Heart left ventricle (tissue), 16 donors: Measurements from ENCODE around the gene PLRG1. TPM values are rescaled to one million over a fixed set of nuclear protein-coding genes. Genes with fewer than 3 reads are reported as not detected.

Experiments
- ATAC-seq, 4 donors: fragments of 200-7000 bp; cut with Tn5 transposase; one replicate each; pipeline ENCODE4 v1.9.1; 2020 to 2022; ENCODE audit warnings: moderate library complexity in 4 of 4, mild to moderate bottlenecking in 3 of 4, moderate number of reproducible peaks in 1 of 4
- DNase-seq, 5 donors: peaks; one replicate each; pipeline ENCODE4 v3.0.0-alpha.2; 2020
- H3K27ac ChIP-seq, 12 donors: fragments of 200-600 bp; sonication (generic) in 4 of 12; one replicate each; pipeline versions ENCODE4 v1.5.0 to v1.8.0; 2016 to 2022; ENCODE audit warnings: mild to moderate bottlenecking in 2 of 12
- H3K27me3 ChIP-seq, 9 donors: fragments of 200-600 bp; sonication (generic) in 2 of 9; one replicate each; pipeline versions ENCODE4 v1.5.1 to v1.8.0; 2016 to 2022; ENCODE audit warnings: mild to moderate bottlenecking in 3 of 9
- H3K36me3 ChIP-seq, 9 donors: fragments of 200-600 bp; sonication (generic) in 2 of 9; one replicate each; pipeline versions ENCODE4 v1.5.0 to v1.8.0; 2018 to 2022; ENCODE audit warnings: mild to moderate bottlenecking in 2 of 9
- H3K4me1 ChIP-seq, 12 donors: fragments of 200-600 bp; sonication (generic) in 4 of 12; one replicate each; pipeline versions ENCODE4 v1.5.0 to v1.8.0; 2016 to 2022; ENCODE audit warnings: mild to moderate bottlenecking in 3 of 12
- H3K4me3 ChIP-seq, 12 donors: fragments of 200-600 bp; sonication (generic) in 4 of 12; one replicate each; pipeline versions ENCODE4 v1.5.0 to v1.8.0; 2017 to 2022; ENCODE audit warnings: mild to moderate bottlenecking in 9 of 12, moderate library complexity in 4 of 12
- H3K9me3 ChIP-seq, 12 donors: fragments of 200-600 bp; sonication (generic) in 4 of 12; one replicate each; pipeline versions ENCODE4 v1.5.0 to v1.8.0; 2016 to 2022; ENCODE audit warnings: mild to moderate bottlenecking in 1 of 12
- POLR2A ChIP-seq, 2 donors: fragments of 450-650 bp; IDR thresholded peaks; one replicate each; pipeline ENCODE4 v1.6.1; 2017; ENCODE audit warnings: antibody characterized with exemption in 2 of 2, mild to moderate bottlenecking in 2 of 2, moderate library complexity in 2 of 2
- WGBS, 4 donors: extraction: QIAGEN DNeasy Blood & Tissue Kit in 2 of 4; methylation state at CpG; one replicate each; pipeline versions ENCODE4 v1.1.5 to v1.1.7; 2013 to 2018; 5-methylcytosine and 5-hydroxymethylcytosine counted together
- intact Hi-C, 10 donors: fragments of 100-400 bp; cut with DNase I; formaldehyde crosslinking; loops; one replicate each; pipeline versions ENCODE4 v1.11.1 to v1.14.2; 2022
- polyA plus RNA-seq, 2 donors: library from polyadenylated mRNA; stranded (reverse); fragments of 200-250 nt; gene quantifications; one replicate each; pipeline ENCODE4 v1.2.3, GENCODE V29; 2013
- total RNA-seq, 9 donors: library from RNA; depleted of rRNA in 2 of 9; stranded (reverse); fragments of >200 nt in 2 of 9; fragmentation: NEBNext Ultra II Directional in 3 of 9; extraction: Animal tissue kit (Norgen Biotek cat#: 25700) in 3 of 9; gene quantifications; one replicate each; pipeline versions ENCODE4 v1.1.0 to v1.2.4, GENCODE V29; 2016 to 2023
- TF ChIP-seq, protein P1 (sequence below), 12 donors: fragments of 200-600 bp; sonication (generic) in 4 of 12; IDR thresholded peaks; one replicate each; pipeline versions ENCODE4 v1.5.0 to v1.8.0; 2018 to 2022; ENCODE audit warnings: antibody characterized with exemption in 12 of 12, mild to moderate bottlenecking in 5 of 12
- donor health status: ischemic (EF 13 %, LVEDD 7.1; RV severe dilation, severe dysfunction).
- donor health status: healthy with polysubstance abuse.
- donor health status: DM: no; HTN: yes; CAD: no.
- donor health status: DM: no; HTN: no; CAD: no.
- donor health status: ischemic (EF 25% LVEDD 6.9; RV normal size, moderate dysfunction).
- donor health status: ischemic (EF 25% LVEDD 5.7; RV mildly dilated, moderate dysfunction).
- donor health status: healthy.
- donor health status: DM: yes; HTN: yes; CAD: no.
- donor health status: ischemic (EF 35%, LVEDD 5.7; RV mildly dilated, moderate dysfunction).
- donor health status: nonischemic (EF 11% LVEDD 7.7; RV severe dilation, severe dysfunction).
- donor health status: DM: yes; HTN: yes; CAD: no.
- donor health status: PGD.
- donor health status: ischemic (EF 29% LVEDD 5.4; RV normal size, mild dysfunction).
- donor health status: nonischemic (EF 23%, LVEDD 6.1; RV moderate dilation, normal function).

Gene PLRG1
- total and polyA plus RNA-seq, 11 donors = 25.4 to 52.3 (median 40.5) TPM

DNA sequence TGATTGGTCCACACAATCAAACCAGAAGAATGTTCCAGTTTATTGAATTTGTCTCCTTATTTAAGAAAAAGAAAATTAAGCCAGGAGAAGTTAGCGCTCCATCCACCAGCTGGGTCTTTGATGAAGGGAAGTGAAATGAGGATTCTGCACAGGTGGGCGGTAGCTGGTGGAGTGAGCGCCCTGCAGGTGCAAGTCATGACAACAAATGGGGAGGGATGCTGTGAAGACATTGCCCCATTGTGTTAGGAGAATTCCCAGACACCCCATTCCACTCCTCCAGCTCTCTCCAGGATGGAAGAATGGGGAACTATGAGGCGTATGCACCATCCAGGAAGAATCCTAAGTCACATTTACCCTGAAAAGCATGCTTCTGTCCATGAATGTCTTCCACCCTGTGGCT, 22.9 kb downstream of the PLRG1 start:
- no peak overlapping the region for H3K4me3 ChIP-seq
- no peaks in the 10 kb centered on the region for H3K36me3 ChIP-seq
- no peak overlapping the region for H3K27ac ChIP-seq
- H3K27me3 ChIP-seq = peaks cover 0 to 12% (median 4%) of the 10 kb centered on the region in 9 donors
- H3K4me1 ChIP-seq = no peaks in the 10 kb centered on the region
- 80 to 82% (median 81%) methylated on average over 4 of the region's 4 CpGs for WGBS, 4 donors
- TF ChIP-seq, protein P1, sequence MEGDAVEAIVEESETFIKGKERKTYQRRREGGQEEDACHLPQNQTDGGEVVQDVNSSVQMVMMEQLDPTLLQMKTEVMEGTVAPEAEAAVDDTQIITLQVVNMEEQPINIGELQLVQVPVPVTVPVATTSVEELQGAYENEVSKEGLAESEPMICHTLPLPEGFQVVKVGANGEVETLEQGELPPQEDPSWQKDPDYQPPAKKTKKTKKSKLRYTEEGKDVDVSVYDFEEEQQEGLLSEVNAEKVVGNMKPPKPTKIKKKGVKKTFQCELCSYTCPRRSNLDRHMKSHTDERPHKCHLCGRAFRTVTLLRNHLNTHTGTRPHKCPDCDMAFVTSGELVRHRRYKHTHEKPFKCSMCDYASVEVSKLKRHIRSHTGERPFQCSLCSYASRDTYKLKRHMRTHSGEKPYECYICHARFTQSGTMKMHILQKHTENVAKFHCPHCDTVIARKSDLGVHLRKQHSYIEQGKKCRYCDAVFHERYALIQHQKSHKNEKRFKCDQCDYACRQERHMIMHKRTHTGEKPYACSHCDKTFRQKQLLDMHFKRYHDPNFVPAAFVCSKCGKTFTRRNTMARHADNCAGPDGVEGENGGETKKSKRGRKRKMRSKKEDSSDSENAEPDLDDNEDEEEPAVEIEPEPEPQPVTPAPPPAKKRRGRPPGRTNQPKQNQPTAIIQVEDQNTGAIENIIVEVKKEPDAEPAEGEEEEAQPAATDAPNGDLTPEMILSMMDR (IDR thresholded peaks at IDR 0.05) = no peak
- no peak for TF ChIP-seq POLR2A (IDR thresholded peaks at IDR 0.05)
- intact Hi-C loops = no loop called here
- ATAC-seq = no peak
- H3K9me3 ChIP-seq = no peaks in the 10 kb centered on the region
- no peak for DNase-seq

DNA sequence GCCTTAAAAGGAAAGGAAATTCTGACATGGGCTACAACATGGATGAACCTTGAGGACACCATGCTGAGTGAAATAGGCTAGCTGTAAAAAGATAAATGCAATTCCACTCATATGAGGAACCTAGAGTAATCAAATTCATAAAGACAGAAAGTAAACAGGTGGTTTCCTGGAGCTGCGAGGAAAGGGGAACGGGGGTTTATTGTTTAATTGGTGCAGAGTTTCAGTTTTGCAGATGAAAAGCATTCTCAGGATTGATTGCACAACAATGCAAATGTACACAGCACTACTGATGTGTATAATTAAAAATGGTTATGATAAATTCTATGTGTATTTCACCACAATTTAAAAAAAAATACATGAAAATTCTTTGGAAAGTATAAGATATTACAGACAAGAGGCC, 24.0 kb downstream of the PLRG1 start:
- Histone ChIP-seq H3K27ac (no peak overlapping the region), H3K27me3 (peaks cover 0 to 12% (median 5%) of the 10 kb centered on the region in 9 donors), H3K4me3 (no peak overlapping the region), H3K9me3 (no peaks in the 10 kb centered on the region), H3K4me1 (no peaks in the 10 kb centered on the region), H3K36me3 (no peaks in the 10 kb centered on the region)
- TF ChIP-seq, protein P1 (IDR thresholded peaks at IDR 0.05) = no peak
- no peak for TF ChIP-seq POLR2A (IDR thresholded peaks at IDR 0.05)
- WGBS, 4 donors = 52 to 67% (median 64%) methylated on average over 2 of the region's 2 CpGs
- intact Hi-C loops = no loop called here
- no peak for ATAC-seq
- no peak for DNase-seq

DNA sequence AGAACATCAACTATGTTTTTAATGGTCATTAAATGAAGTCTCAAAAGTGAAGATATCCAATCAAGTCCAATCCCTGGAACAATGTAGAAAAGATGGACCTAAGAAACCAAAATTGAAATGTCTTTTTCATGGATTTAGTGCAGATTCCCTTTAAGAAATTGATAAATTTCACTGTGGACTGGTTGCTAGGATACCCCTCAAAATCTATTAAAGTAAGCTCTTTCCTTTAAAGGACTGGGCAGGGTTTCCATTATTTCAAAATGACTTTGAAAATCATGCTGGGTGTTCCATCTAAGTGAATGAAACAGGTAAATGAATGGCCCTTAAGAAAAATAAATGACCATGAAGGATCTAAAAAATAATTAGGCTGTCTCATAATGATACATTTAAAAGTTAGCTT, 28.6 kb downstream of the PLRG1 start:
- Histone ChIP-seq H3K27ac (no peak overlapping the region), H3K4me3 (no peak overlapping the region), H3K9me3 (no peaks in the 10 kb centered on the region), H3K27me3 (peaks cover 0 to 20% (median 5%) of the 10 kb centered on the region in 9 donors), H3K4me1 (peaks cover 0 to 5% (median 0%) of the 10 kb centered on the region in 12 donors), H3K36me3 (no peaks in the 10 kb centered on the region)
- DNase-seq = no peak
- intact Hi-C loops = no loop called here
- TF ChIP-seq, protein P1 (IDR thresholded peaks at IDR 0.05) = no peak
- no peak for TF ChIP-seq POLR2A (IDR thresholded peaks at IDR 0.05)
- no peak for ATAC-seq

DNA sequence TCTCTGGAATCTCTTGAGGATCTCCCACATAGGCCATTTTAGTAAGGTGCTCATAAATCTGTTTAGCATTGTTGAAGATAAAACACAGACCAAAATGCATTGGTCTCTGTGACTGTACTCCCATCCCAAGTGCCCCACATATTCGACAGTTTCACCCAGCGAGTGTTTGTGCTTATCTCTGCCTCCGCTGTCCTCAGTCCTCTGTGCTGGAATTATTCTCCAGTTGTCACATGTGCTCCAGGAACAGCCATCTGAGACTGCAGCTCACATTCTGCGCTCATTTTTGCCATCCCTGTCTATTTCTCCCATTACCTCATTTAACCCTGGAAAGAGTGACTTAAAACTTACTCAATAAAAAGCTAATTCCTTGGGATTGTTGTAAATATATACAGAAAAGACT, 31.0 kb downstream of the PLRG1 start:
- peaks cover 0 to 5% (median 0%) of the 10 kb centered on the region in 12 donors for H3K4me1 ChIP-seq
- intact Hi-C loops = no loop called here
- no peak overlapping the region for H3K4me3 ChIP-seq
- no peak for TF ChIP-seq POLR2A (IDR thresholded peaks at IDR 0.05)
- TF ChIP-seq, protein P1 (IDR thresholded peaks at IDR 0.05) = no peak
- peak in 1 of 4 donors; percentile 45 for ATAC-seq
- peaks cover 0 to 21% (median 0%) of the 10 kb centered on the region in 9 donors for H3K27me3 ChIP-seq
- DNase-seq = no peak
- no peaks in the 10 kb centered on the region for H3K9me3 ChIP-seq
- H3K36me3 ChIP-seq = no peaks in the 10 kb centered on the region
- WGBS, 4 donors = 22 to 30% (median 26%) methylated on average over 4 of the region's 4 CpGs
- H3K27ac ChIP-seq = no peak overlapping the region
